Embryonic facial prominence (tissue), 1 donor: Measurements from ENCODE around the gene COX4I1.

Source experiments
- DNase-seq: peaks from one replicate; pipeline ENCODE4 v3.0.0-alpha.2; 2016; ENCODE audit errors: extremely low spot score

COX4I1 gene

GRCh38 chr16:85767531-85767930, 32.0 kb upstream of the COX4I1 start:
- DNase-seq, result no peak

GRCh38 chr16:85768199-85768598, 31.3 kb upstream of the COX4I1 start:
- no peak for DNase-seq

GRCh38 chr16:85770741-85771140, 28.8 kb upstream of the COX4I1 start:
- DNase-seq, result no peak

GRCh38 chr16:85773044-85773443, 26.5 kb upstream of the COX4I1 start:
- no peak for DNase-seq

GRCh38 chr16:85774136-85774535, 25.4 kb upstream of the COX4I1 start:
- DNase-seq, result no peak

- no peak for DNase-seq
Observed at GRCh38 chr16:85774811-85775210, 24.7 kb upstream of the COX4I1 start.

- DNase-seq, result no peak
Observed at GRCh38 chr16:85777583-85778310, 21.7 kb upstream of the COX4I1 start.

- DNase-seq, result no peak
Observed at GRCh38 chr16:85778873-85779272, 20.6 kb upstream of the COX4I1 start.

- DNase-seq, result no peak
Observed at GRCh38 chr16:85780281-85780680, 19.2 kb upstream of the COX4I1 start.

- DNase-seq, result no peak
Observed at GRCh38 chr16:85781156-85781555, 18.3 kb upstream of the COX4I1 start.

GRCh38 chr16:85781695-85782370, 17.7 kb upstream of the COX4I1 start:
- DNase-seq, result no peak

- DNase-seq, result no peak
Observed at GRCh38 chr16:85782451-85782850, 17.0 kb upstream of the COX4I1 start.

- no peak for DNase-seq
Observed at GRCh38 chr16:85783441-85783840, 16.1 kb upstream of the COX4I1 start.

GRCh38 chr16:85784813-85785212, 14.7 kb upstream of the COX4I1 start:
- DNase-seq, result no peak

GRCh38 chr16:85785927-85786326, 13.6 kb upstream of the COX4I1 start:
- no peak for DNase-seq

- DNase-seq, result no peak
Observed at GRCh38 chr16:85788819-85789218, 10.7 kb upstream of the COX4I1 start.

- no peak for DNase-seq
Observed at GRCh38 chr16:85789773-85790172, 9.7 kb upstream of the COX4I1 start.

GRCh38 chr16:85793662-85794298, 5.7 kb upstream of the COX4I1 start:
- no peak for DNase-seq

- DNase-seq, result no peak
Observed at GRCh38 chr16:85794696-85795095, 4.8 kb upstream of the COX4I1 start.

- DNase-seq, result no peak
Observed at GRCh38 chr16:85796152-85796551, 3.3 kb upstream of the COX4I1 start.

- DNase-seq, result no peak
Observed at GRCh38 chr16:85796599-85796998, 2.9 kb upstream of the COX4I1 start.

GRCh38 chr16:85798283-85798776, 1.2 kb upstream of the COX4I1 start:
- DNase-seq, result no peak
